Activated T-helper 1 cell treated with anti-CD3 and anti-CD28 coated beads, Interleukin-12 subunit alpha, Interleukin-12 subunit beta, Interleukin-2, Interleukin-4 antibody, amounts not matched to agents 30 ng/mL and 10 ng/mL and 1 ng/mL, durations not matched to agents 14 hours and 24 hours and 36 hours (primary cell): ENCODE results near the gene EEF2K. TPM values are rescaled to one million over a fixed set of nuclear protein-coding genes. Genes with fewer than 3 reads are reported as not detected.
"Not testable (repeated sequence)": the region's sequence is repeated elsewhere in the genome, so short reads cannot be mapped to it uniquely, and the experiment has no call there.

Source experiments
- DNase-seq: peaks from one replicate; pipeline ENCODE4 v3.0.0; 2021; ENCODE audit warnings: low spot score
- H3K27ac Mint-ChIP-seq: one replicate; pipeline ENCODE4 v1.8.0; 2021; ENCODE audit warnings: mild to moderate bottlenecking, mixed read lengths
- H3K27me3 Mint-ChIP-seq: one replicate; pipeline ENCODE4 v1.8.0; 2022; ENCODE audit warnings: mild to moderate bottlenecking, moderate library complexity, mixed read lengths; ENCODE audit not compliant: insufficient read depth
- H3K36me3 Mint-ChIP-seq: one replicate; pipeline ENCODE4 v1.8.0; 2021; ENCODE audit warnings: low read depth, mixed read lengths
- H3K4me1 Mint-ChIP-seq: one replicate; pipeline ENCODE4 v1.8.0; 2021; ENCODE audit warnings: low read depth, mixed read lengths
- H3K4me3 Mint-ChIP-seq: one replicate; pipeline ENCODE4 v1.8.0; 2021; ENCODE audit warnings: mild to moderate bottlenecking, moderate library complexity, mixed read lengths
- H3K9me3 Mint-ChIP-seq: one replicate; pipeline ENCODE4 v1.8.0; 2021; ENCODE audit warnings: mixed read lengths
- intact Hi-C: fragments of 100-400 bp; cut with micrococcal nuclease; formaldehyde crosslinking; loops from one replicate; pipeline ENCODE4 v1.15.1; 2024
- total RNA-seq: library from RNA; stranded (reverse); gene quantifications from 2 replicates; pipeline ENCODE4 v1.2.3, GENCODE V29; 2022

Gene EEF2K
- 28.3 and 30.5 TPM in 2 replicates for total RNA-seq

GRCh38 chr16:22206013-22206841 lies at the start of gene EEF2K:
Gene EEF2K, plus strand, starts transcription at chr16:22206278. Its CDS starts 19,452 bp downstream, at chr16:22225730.
- H3K9me3 Mint-ChIP-seq = no peaks in the 10 kb centered on the region

GRCh38 chr16:22161401-22161800 lies 44.7 kb upstream of the EEF2K start:
- Mint-ChIP-seq H3K27ac (no peak overlapping the region), H3K27me3 (peaks cover 31% of the 10 kb centered on the region), H3K9me3 (no peaks in the 10 kb centered on the region), H3K36me3 (no peaks in the 10 kb centered on the region), H3K4me3 (no peak overlapping the region), H3K4me1 (no peaks in the 10 kb centered on the region)
- DNase-seq = no peak
- intact Hi-C loops = no loop called here

More at GRCh38 chr16:22206013-22206841, at the start of gene EEF2K:
- Mint-ChIP-seq H3K4me1 (peaks cover 27% of the 10 kb centered on the region), H3K36me3 (peaks cover 16% of the 10 kb centered on the region), H3K27ac (peak within 1 kb of the TSS; percentile 91), H3K4me3 (peak within 1 kb of the TSS; percentile 91), H3K27me3 (no peaks in the 10 kb centered on the region)
- intact Hi-C loops = loop anchor here (1.0 to 2.0 kb wide), 6 partner anchors 11 to 169 kb away; partner anchors contain the start of genes CDR2 and POLR3E
- DNase-seq = peak; percentile 77

- H3K36me3 Mint-ChIP-seq = no peaks in the 10 kb centered on the region
- H3K27ac Mint-ChIP-seq = no peak within 1 kb of the TSS
- peaks cover 33% of the 10 kb centered on the region for H3K27me3 Mint-ChIP-seq
- H3K4me1 Mint-ChIP-seq = no peaks in the 10 kb centered on the region
- no peaks in the 10 kb centered on the region for H3K9me3 Mint-ChIP-seq
- DNase-seq = no peak
- no peak within 1 kb of the TSS for H3K4me3 Mint-ChIP-seq
- intact Hi-C loops = no loop called here
These were observed 44.0 kb upstream of the EEF2K start, which contains the start of gene SDR42E2 for GRCh38 chr16:22161999-22162655. Gene SDR42E2, plus strand, starts transcription at chr16:22162506. Its CDS starts 3,077 bp downstream, at chr16:22165583.

GRCh38 chr16:22162656-22163009 lies 43.4 kb upstream of the EEF2K start:
- intact Hi-C loops = no loop called here
- H3K4me1 Mint-ChIP-seq = no peaks in the 10 kb centered on the region
- no peaks in the 10 kb centered on the region for H3K9me3 Mint-ChIP-seq
- peaks cover 33% of the 10 kb centered on the region for H3K27me3 Mint-ChIP-seq
- no peak overlapping the region for H3K27ac Mint-ChIP-seq
- DNase-seq = no peak
- no peak overlapping the region for H3K4me3 Mint-ChIP-seq
- H3K36me3 Mint-ChIP-seq = no peaks in the 10 kb centered on the region

GRCh38 chr16:22163806-22164205 lies 42.3 kb upstream of the EEF2K start:
- H3K9me3 Mint-ChIP-seq = no peaks in the 10 kb centered on the region
- no peak for DNase-seq
- no peaks in the 10 kb centered on the region for H3K36me3 Mint-ChIP-seq
- no peaks in the 10 kb centered on the region for H3K4me1 Mint-ChIP-seq
- H3K27me3 Mint-ChIP-seq = peaks cover 30% of the 10 kb centered on the region
- no peak overlapping the region for H3K27ac Mint-ChIP-seq
- intact Hi-C loops = no loop called here
- H3K4me3 Mint-ChIP-seq = no peak overlapping the region

- H3K4me1 Mint-ChIP-seq = no peaks in the 10 kb centered on the region
- DNase-seq = no peak
- intact Hi-C loops = no loop called here
- no peaks in the 10 kb centered on the region for H3K9me3 Mint-ChIP-seq
- H3K27ac Mint-ChIP-seq = no peak overlapping the region
- no peaks in the 10 kb centered on the region for H3K36me3 Mint-ChIP-seq
- no peak overlapping the region for H3K4me3 Mint-ChIP-seq
- H3K27me3 Mint-ChIP-seq = peaks cover 27% of the 10 kb centered on the region
These were observed 41.6 kb upstream of the EEF2K start for GRCh38 chr16:22164482-22164881.

GRCh38 chr16:22165508-22166285 lies 40.4 kb upstream of the EEF2K start:
- DNase-seq = no peak
- Mint-ChIP-seq H3K4me1 (no peaks in the 10 kb centered on the region), H3K27ac (no peak overlapping the region), H3K27me3 (peaks cover 20% of the 10 kb centered on the region), H3K36me3 (no peaks in the 10 kb centered on the region), H3K4me3 (no peak overlapping the region), H3K9me3 (no peaks in the 10 kb centered on the region)
- intact Hi-C loops = no loop called here

- no peak overlapping the region for H3K4me3 Mint-ChIP-seq
- DNase-seq = no peak
- H3K9me3 Mint-ChIP-seq = no peaks in the 10 kb centered on the region
- peaks cover 2% of the 10 kb centered on the region for H3K27me3 Mint-ChIP-seq
- no peaks in the 10 kb centered on the region for H3K4me1 Mint-ChIP-seq
- H3K27ac Mint-ChIP-seq = no peak overlapping the region
- H3K36me3 Mint-ChIP-seq = no peaks in the 10 kb centered on the region
- intact Hi-C loops = no loop called here
These were observed 34.1 kb upstream of the EEF2K start for GRCh38 chr16:22171953-22172352.

GRCh38 chr16:22172642-22173041 lies 33.4 kb upstream of the EEF2K start:
- H3K27ac Mint-ChIP-seq, DNase-seq, H3K27me3 Mint-ChIP-seq, H3K9me3 Mint-ChIP-seq, H3K4me1 Mint-ChIP-seq, H3K4me3 Mint-ChIP-seq, H3K36me3 Mint-ChIP-seq, intact Hi-C loops: not testable (repeated sequence)

GRCh38 chr16:22174642-22175041 lies 31.4 kb upstream of the EEF2K start:
- Mint-ChIP-seq H3K27me3 (peaks cover 4% of the 10 kb centered on the region), H3K36me3 (no peaks in the 10 kb centered on the region), H3K4me3 (no peak overlapping the region), H3K9me3 (no peaks in the 10 kb centered on the region), H3K27ac (no peak overlapping the region), H3K4me1 (no peaks in the 10 kb centered on the region)
- intact Hi-C loops = no loop called here
- no peak for DNase-seq

- no peak for DNase-seq
- no peaks in the 10 kb centered on the region for H3K36me3 Mint-ChIP-seq
- intact Hi-C loops = no loop called here
- H3K27me3 Mint-ChIP-seq = peaks cover 6% of the 10 kb centered on the region
- no peaks in the 10 kb centered on the region for H3K4me1 Mint-ChIP-seq
- no peak overlapping the region for H3K27ac Mint-ChIP-seq
- no peaks in the 10 kb centered on the region for H3K9me3 Mint-ChIP-seq
- no peak overlapping the region for H3K4me3 Mint-ChIP-seq
These were observed 27.8 kb upstream of the EEF2K start for GRCh38 chr16:22177968-22178930.

GRCh38 chr16:22181426-22181825 lies 24.7 kb upstream of the EEF2K start:
- H3K4me3 Mint-ChIP-seq = no peak overlapping the region
- H3K27ac Mint-ChIP-seq = no peak overlapping the region
- intact Hi-C loops = no loop called here
- H3K27me3 Mint-ChIP-seq = peaks cover 8% of the 10 kb centered on the region
- DNase-seq = no peak
- H3K9me3 Mint-ChIP-seq = no peaks in the 10 kb centered on the region
- H3K36me3 Mint-ChIP-seq = no peaks in the 10 kb centered on the region
- no peaks in the 10 kb centered on the region for H3K4me1 Mint-ChIP-seq
